Cerebellar nuclear complex (tissue), 1 donor: ENCODE data around the gene HERC6.
"Not testable (repeated sequence)": the region's sequence is repeated elsewhere in the genome, so short reads cannot be mapped to it uniquely, and the experiment has no call there.

Experiments
- DNase-seq, 2 experiments: peaks; one replicate each; lab custom pipeline; 2025; lab: John Stamatoyannopoulos, UW

Gene HERC6

DNA sequence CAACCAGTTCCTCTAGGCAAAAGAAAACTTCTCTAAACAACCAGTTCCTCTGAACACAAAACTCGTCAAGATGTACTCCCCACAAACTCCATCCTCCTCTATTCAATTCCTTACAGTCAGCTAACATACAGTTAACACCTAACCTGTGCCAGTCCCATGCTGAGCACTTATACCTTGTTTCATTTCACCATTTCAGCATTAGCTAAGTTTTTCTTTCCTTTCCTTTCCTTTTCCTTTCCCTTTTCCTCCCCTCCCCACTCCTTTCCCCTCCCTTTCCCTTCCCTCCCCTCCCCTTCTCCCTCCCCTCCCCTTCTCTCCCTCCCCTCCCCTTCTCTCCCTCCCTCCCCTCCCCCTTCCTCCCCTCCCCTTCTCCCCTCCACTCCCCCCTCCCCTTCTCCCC, 13.1 kb downstream of the HERC6 start:
- DNase-seq, result no peak

- DNase-seq, result no peak
Observed at GRCh38 chr4:88396681-88397080, 18.0 kb downstream of the HERC6 start.

GRCh38 chr4:88398381-88398780, 19.7 kb downstream of the HERC6 start:
- DNase-seq, result no peak

DNA sequence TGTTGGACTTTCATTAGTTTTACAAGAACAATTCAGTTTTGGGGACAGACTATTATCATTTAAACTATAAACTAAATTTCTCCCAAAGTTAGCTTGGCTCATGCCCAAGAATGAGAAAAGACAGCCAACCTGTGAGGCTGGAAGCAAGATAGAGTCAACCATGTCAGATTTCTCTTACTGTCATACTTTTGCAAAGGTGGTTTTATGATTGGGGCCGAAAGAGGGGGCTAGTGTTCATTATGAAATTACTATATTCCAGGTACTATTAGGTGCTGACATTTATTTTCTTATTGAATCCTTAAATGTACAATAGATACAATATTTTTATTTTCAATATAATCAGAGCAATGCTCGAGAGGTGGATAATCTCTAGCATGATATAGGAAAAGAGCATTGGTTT, 30.6 kb downstream of the HERC6 start:
- no peak for DNase-seq

- no peak for DNase-seq
Observed at GRCh38 chr4:88409789-88410188, 31.1 kb downstream of the HERC6 start.

GRCh38 chr4:88411491-88412096, 32.9 kb downstream of the HERC6 start:
- DNase-seq, result no peak

- no peak for DNase-seq
Observed at GRCh38 chr4:88413801-88414200, 35.1 kb downstream of the HERC6 start.

DNA sequence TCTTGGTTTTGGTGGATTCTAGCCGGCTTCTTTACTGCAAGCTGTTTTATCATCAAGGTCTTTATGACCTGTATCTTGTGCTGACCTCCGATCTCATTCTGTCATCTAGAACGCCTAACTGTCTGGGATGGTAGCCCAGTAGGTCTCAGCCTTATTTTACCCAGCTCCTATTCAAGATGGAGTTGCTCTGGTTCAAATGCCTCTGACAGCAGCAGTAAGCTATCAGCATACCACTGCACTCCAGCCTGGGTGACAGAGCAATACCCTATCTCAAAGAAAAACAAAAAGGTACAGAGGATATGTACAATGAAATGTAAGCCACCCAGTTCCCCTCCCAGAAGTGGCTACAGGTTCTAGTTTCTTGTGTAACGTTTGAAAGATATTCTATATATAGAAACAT, 36.1 kb downstream of the HERC6 start:
- DNase-seq, result no peak

- no peak for DNase-seq
Observed at GRCh38 chr4:88415982-88416381, 37.3 kb downstream of the HERC6 start.

DNA sequence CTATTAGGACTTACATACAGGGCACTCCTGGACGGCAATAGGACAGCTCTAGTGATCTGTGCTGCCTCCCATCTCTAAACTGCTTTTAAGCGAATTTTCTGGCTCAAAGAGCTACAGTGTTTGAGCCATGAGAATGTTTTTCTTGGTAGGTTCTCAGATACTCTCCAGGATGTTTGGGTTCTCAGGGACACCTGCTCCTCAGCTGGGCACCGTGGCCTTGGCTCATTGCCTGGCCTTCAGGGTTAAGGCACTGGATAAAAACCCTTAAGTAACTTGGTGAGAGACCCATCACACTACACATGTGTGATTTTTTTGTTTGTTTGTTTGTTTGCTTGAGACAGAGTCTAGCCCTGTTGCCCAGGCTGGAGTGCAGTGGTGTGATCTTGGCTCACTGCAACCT, 39.8 kb downstream of the HERC6 start:
- DNase-seq, result no peak

GRCh38 chr4:88419874-88420273, 41.2 kb downstream of the HERC6 start:
- DNase-seq, result no peak

DNA sequence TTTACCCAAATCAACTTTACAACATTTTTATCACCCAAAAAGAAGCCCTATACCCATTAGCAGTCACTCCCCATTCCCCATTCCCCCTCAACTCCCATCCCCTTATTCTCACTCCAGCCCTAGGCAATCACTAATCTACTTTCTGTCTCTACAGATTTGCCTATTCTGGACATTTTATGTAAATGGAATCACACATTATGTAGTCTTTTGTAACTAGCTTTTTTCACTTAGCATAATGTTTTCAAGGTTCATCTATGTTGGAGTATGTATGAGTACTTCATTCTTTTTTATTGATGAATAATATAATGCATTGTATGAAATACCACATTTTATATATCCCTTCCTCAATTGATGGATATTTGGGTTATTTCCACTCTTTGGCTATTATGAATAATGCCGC, 42.2 kb downstream of the HERC6 start:
- DNase-seq, result no peak

GRCh38 chr4:88422403-88422802, 43.8 kb downstream of the HERC6 start:
- no peak for DNase-seq

- DNase-seq, result no peak
Observed at GRCh38 chr4:88429401-88429800, 50.7 kb downstream of the HERC6 start.

DNA sequence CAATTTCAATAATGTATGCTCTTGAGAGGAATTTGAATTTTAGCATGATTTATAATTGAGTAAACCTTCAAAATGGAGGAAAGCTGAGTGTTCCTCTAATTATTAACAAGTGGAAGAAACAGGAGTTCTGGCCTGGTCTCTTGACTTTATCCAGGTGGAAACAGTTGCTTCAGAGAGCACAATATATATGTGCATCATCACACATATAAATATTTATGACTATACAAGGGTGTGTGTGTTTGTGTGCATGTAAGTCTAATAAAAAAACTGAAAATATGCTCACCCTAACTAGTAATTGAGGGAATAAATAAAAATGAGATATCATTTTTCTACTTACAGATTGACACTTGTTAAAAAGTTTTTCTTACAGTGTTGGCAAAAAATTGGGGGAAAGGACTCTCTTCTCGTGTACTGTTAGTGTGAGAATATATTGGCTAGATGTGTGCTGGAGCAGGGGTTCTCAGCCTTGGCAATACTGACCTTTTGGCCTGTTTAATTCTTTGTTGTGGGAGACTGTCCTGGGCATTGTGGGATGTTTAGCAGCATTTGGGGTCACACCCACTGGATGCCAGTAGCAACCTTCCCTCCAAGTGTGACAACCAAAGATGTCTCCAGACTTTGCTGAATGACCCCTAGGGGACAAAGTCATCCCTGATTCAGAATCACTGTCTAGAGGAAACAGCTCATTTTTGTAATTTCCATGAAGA, 57.5 kb downstream of the HERC6 start:
- DNase-seq, result no peak

- not testable (repeated sequence) for DNase-seq
Observed at GRCh38 chr4:88437873-88438272, 59.2 kb downstream of the HERC6 start.

DNA sequence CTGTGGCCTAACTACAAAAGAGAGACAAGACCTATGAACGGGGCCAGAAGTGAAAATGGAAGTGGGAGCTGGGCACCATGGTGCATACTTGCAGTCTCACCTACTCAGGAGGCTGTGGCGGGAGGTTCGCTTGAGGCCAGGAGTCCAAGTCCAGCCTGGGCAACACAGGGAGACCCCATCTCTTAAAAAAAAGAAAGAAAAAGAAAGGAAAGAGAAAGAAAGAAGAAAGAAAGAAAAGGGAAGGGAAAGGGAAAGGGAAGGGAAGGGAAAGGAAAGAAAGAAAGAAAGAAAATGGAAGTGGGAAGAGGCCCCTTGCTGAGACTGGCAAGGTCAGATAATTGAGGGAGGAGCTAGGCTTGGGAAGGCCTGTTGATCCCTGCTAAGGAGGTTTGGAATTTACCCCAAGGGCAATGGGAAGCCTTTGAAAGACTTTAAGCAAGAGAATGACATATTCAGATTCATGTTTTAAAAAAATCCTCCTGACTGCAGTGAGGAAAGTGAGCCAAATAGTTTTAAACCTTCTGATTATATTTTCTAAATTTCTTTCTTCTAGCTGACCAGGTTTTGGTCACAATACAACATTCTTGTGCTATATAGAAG, 60.6 kb downstream of the HERC6 start:
- DNase-seq, result no peak

GRCh38 chr4:88440146-88440545, 61.5 kb downstream of the HERC6 start:
- no peak for DNase-seq

DNA sequence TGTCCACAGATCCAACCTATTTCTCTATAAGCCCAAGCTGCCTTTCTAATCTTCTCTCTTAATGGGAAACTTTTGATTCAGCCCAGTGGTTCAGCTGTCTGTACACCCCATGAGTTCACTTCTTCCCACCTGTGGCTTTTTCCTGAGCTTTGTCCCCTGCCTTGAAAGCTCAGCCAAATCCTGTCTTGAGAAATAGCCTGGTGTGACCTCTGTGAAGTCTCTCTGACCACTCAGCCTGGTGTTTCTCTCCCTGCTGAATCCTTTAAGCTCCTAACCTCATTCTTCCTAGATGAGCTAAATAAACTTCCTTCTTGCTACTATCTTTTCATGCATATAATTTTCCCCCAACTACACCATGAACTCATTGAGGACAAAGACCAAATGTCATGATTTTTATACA, 63.0 kb downstream of the HERC6 start:
- DNase-seq, result no peak

DNA sequence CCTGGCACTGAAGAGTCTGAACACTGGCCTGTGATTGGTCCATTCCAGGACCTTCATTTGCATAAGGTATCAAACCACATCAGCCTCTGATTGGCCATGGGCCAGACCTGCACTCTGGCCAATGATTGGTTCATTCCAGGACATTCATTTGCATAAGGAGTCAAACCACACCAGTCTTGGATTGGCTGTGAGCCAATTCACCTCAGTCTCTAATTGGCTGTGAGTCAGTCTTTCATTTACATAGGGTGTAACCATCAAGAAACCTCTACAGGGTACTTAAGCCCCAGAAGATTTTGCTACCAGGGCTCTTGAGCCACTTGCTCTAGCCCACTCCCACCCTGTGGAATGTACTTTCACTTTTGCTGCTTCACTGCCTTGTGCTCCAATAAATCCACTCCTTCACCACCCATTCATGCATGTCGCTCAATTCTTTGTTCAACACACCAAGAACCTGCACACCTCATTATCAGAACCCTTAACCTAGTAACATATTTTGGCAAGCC, 64.1 kb downstream of the HERC6 start:
- DNase-seq, result no peak

GRCh38 chr4:88443486-88443885, 64.8 kb downstream of the HERC6 start:
- no peak for DNase-seq

GRCh38 chr4:88445252-88445651, 66.6 kb downstream of the HERC6 start:
- DNase-seq, result no peak

- no peak for DNase-seq
Observed at GRCh38 chr4:88446124-88446523, 67.5 kb downstream of the HERC6 start.
